Measurements from ENCODE around the gene PTPRT. TPM values are rescaled to one million over a fixed set of nuclear protein-coding genes. Genes with fewer than 3 reads are reported as not detected.

Gene PTPRT
- total RNA-seq, 1 experiment from 2014 or later: not detected

GRCh38 chr20:42214074-42214473 is 975.6 kb downstream of the PTPRT start:
- POLR2A ChIA-PET: no interaction called here
- TF ChIP-seq FOSL1 (IDR thresholded peaks at IDR 0.05; ENCODE audit: low read depth): no peak
- TF ChIP-seq CTCF (IDR thresholded peaks at IDR 0.05 in 2 of 3, conservative IDR thresholded peaks at IDR 0.05 in 1 of 3; ENCODE audit: borderline replicate concordance in 1 of 3, insufficient read depth in 1 of 3, low read depth in 2 of 3, low read length in 2 of 3): no peak
- no peak for TF ChIP-seq RAD21 (IDR thresholded peaks at IDR 0.05; ENCODE audit: low read depth)
- TF ChIP-seq ATF3 (IDR thresholded peaks at IDR 0.05): no peak
- no peak for TF ChIP-seq ZFX (IDR thresholded peaks at IDR 0.05)
- no peak for TF ChIP-seq SIN3A (IDR thresholded peaks at IDR 0.05; ENCODE audit: low read depth)
- TF ChIP-seq EZH2phosphoT487 (IDR thresholded peaks at IDR 0.05; ENCODE audit: borderline replicate concordance): no peak
- intact Hi-C loops (cut with micrococcal nuclease): no loop called here
- Histone ChIP-seq H3K9me2 (ENCODE audit: insufficient read depth) (no peaks in the 10 kb centered on the region), H3K9ac (ENCODE audit: low read length) (no peak overlapping the region), H3K9me3 (ENCODE audit: control insufficient read depth in 1 of 2, insufficient read depth in 1 of 2, low read depth in 1 of 2, low read length in 2 of 2) (peaks cover 0 to 9% of the 10 kb centered on the region in 2 experiments; a peak in 2 of 4 replicates), H3K27me3 (ENCODE audit: insufficient read depth, low read length) (no peaks in the 10 kb centered on the region), H3K4me3 (replicated peaks in 1 of 2; ENCODE audit: low read depth in 1 of 2, low read length in 2 of 2) (no peak overlapping the region), H4K20me1 (ENCODE audit: insufficient read depth) (no peaks in the 10 kb centered on the region), H3K27ac (ENCODE audit: low read depth, low read length) (no peak overlapping the region), H3K36me3 (ENCODE audit: control insufficient read depth in 1 of 2, insufficient read depth in 2 of 2, low read length in 2 of 2) (no peaks in the 10 kb centered on the region), H2AFZ (ENCODE audit: low read depth, low read length, poor library complexity, severe bottlenecking) (no peak overlapping the region), H3K79me2 (ENCODE audit: insufficient read depth, low read length) (no peaks in the 10 kb centered on the region), H3K4me1 (ENCODE audit: control insufficient read depth in 1 of 2, insufficient read depth in 2 of 2, low read length in 2 of 2) (no peaks in the 10 kb centered on the region), H3K4me2 (ENCODE audit: low read length) (no peak overlapping the region)
- CTCF ChIA-PET: no interaction called here
- ATAC-seq (no peak), DNase-seq (ENCODE audit: low read depth, low spot score) (no peak)
- RAD21 ChIA-PET (ENCODE audit: low non-redundant PET in 1 of 2, low total read pairs in 2 of 2, uncharacterized antibody in 2 of 2, unreplicated experiment in 2 of 2): no interaction called here
- BruUV-seq (replicated peaks): no TSS peak

GRCh38 chr20:42212391-42212790 is 977.3 kb downstream of the PTPRT start:
- Histone ChIP-seq H3K27me3 (ENCODE audit: insufficient read depth, low read length) (no peaks in the 10 kb centered on the region), H3K9ac (ENCODE audit: low read length) (no peak overlapping the region), H3K79me2 (ENCODE audit: insufficient read depth, low read length) (no peaks in the 10 kb centered on the region), H3K36me3 (ENCODE audit: control insufficient read depth in 1 of 2, insufficient read depth in 2 of 2, low read length in 2 of 2) (no peaks in the 10 kb centered on the region), H3K27ac (ENCODE audit: low read depth, low read length) (no peak overlapping the region), H4K20me1 (ENCODE audit: insufficient read depth) (no peaks in the 10 kb centered on the region), H3K4me1 (ENCODE audit: control insufficient read depth in 1 of 2, insufficient read depth in 2 of 2, low read length in 2 of 2) (no peaks in the 10 kb centered on the region), H3K4me2 (ENCODE audit: low read length) (no peak overlapping the region), H3K4me3 (replicated peaks in 1 of 2; ENCODE audit: low read depth in 1 of 2, low read length in 2 of 2) (no peak overlapping the region), H3K9me2 (ENCODE audit: insufficient read depth) (no peaks in the 10 kb centered on the region), H2AFZ (ENCODE audit: low read depth, low read length, poor library complexity, severe bottlenecking) (no peak overlapping the region), H3K9me3 (ENCODE audit: control insufficient read depth in 1 of 2, insufficient read depth in 1 of 2, low read depth in 1 of 2, low read length in 2 of 2) (peaks cover 0 to 4% of the 10 kb centered on the region in 2 experiments; a peak in 2 of 4 replicates)
- ChIA-PET POLR2A (no interaction called here), CTCF (no interaction called here), RAD21 (ENCODE audit: low non-redundant PET in 1 of 2, low total read pairs in 2 of 2, uncharacterized antibody in 2 of 2, unreplicated experiment in 2 of 2) (no interaction called here)
- ATAC-seq: no peak
- TF ChIP-seq ZBTB33 (IDR thresholded peaks at IDR 0.05; ENCODE audit: extremely low read depth, insufficient replicate concordance, low read length) (no peak), ELF1 (IDR thresholded peaks at IDR 0.05; ENCODE audit: borderline replicate concordance, low read depth) (no peak), SRF (IDR thresholded peaks at IDR 0.05; ENCODE audit: low read depth) (no peak), REST (IDR thresholded peaks at IDR 0.05; ENCODE audit: low read depth) (no peak)
- intact Hi-C loops (cut with micrococcal nuclease): no loop called here
- BruUV-seq (replicated peaks): no TSS peak
- DNase-seq (ENCODE audit: low read depth, low spot score): no peak

All from HCT116 (cell line).